ENCODE measurements around the gene RUNX1. TPM values are rescaled to one million over a fixed set of nuclear protein-coding genes. Genes with fewer than 3 reads are reported as not detected.

The RUNX1 gene
- total RNA-seq, 1 donor from 2014 or later: 0.47 TPM

- Mint-ChIP-seq H3K27ac (ENCODE audit: unreplicated experiment) (no peak overlapping the region), H3K36me3 (ENCODE audit: unreplicated experiment) (no peaks in the 10 kb centered on the region), H3K4me3 (ENCODE audit: unreplicated experiment) (no peak overlapping the region), H3K4me1 (ENCODE audit: low read depth, unreplicated experiment) (peaks cover 3% of the 10 kb centered on the region), H3K9me3 (ENCODE audit: unreplicated experiment) (peaks cover 1% of the 10 kb centered on the region), H3K27me3 (ENCODE audit: unreplicated experiment) (no peaks in the 10 kb centered on the region)
- DNase-seq: no peak
- no peak for TF ChIP-seq CTCF (IDR thresholded peaks at IDR 0.05; ENCODE audit: partially characterized antibody, unreplicated experiment)
These were observed 42.4 kb upstream of the RUNX1 start for GRCh38 chr21:35091496-35091895.

- TF ChIP-seq CTCF (IDR thresholded peaks at IDR 0.05; ENCODE audit: partially characterized antibody, unreplicated experiment): no peak
- H3K27ac Mint-ChIP-seq (ENCODE audit: unreplicated experiment): no peak overlapping the region
- H3K4me3 Mint-ChIP-seq (ENCODE audit: unreplicated experiment): no peak overlapping the region
- peaks cover 1% of the 10 kb centered on the region for H3K9me3 Mint-ChIP-seq (ENCODE audit: unreplicated experiment)
- no peak for DNase-seq
- peaks cover 3% of the 10 kb centered on the region for H3K4me1 Mint-ChIP-seq (ENCODE audit: low read depth, unreplicated experiment)
- no peaks in the 10 kb centered on the region for H3K27me3 Mint-ChIP-seq (ENCODE audit: unreplicated experiment)
- H3K36me3 Mint-ChIP-seq (ENCODE audit: unreplicated experiment): no peaks in the 10 kb centered on the region
These were observed 41.3 kb upstream of the RUNX1 start for GRCh38 chr21:35090403-35090802.

GRCh38 chr21:35088319-35088771 is 39.2 kb upstream of the RUNX1 start:
- Mint-ChIP-seq H3K4me3 (ENCODE audit: unreplicated experiment) (no peak overlapping the region), H3K36me3 (ENCODE audit: unreplicated experiment) (no peaks in the 10 kb centered on the region), H3K9me3 (ENCODE audit: unreplicated experiment) (no peaks in the 10 kb centered on the region), H3K4me1 (ENCODE audit: low read depth, unreplicated experiment) (peaks cover 3% of the 10 kb centered on the region), H3K27me3 (ENCODE audit: unreplicated experiment) (no peaks in the 10 kb centered on the region), H3K27ac (ENCODE audit: unreplicated experiment) (no peak overlapping the region)
- TF ChIP-seq CTCF (IDR thresholded peaks at IDR 0.05; ENCODE audit: partially characterized antibody, unreplicated experiment): no peak
- no peak for DNase-seq

- Mint-ChIP-seq H3K36me3 (ENCODE audit: unreplicated experiment) (no peaks in the 10 kb centered on the region), H3K4me1 (ENCODE audit: low read depth, unreplicated experiment) (peaks cover 3% of the 10 kb centered on the region), H3K27me3 (ENCODE audit: unreplicated experiment) (no peaks in the 10 kb centered on the region), H3K27ac (ENCODE audit: unreplicated experiment) (peak overlapping the region; percentile 50), H3K9me3 (ENCODE audit: unreplicated experiment) (no peaks in the 10 kb centered on the region), H3K4me3 (ENCODE audit: unreplicated experiment) (peak overlapping the region; percentile 27)
- TF ChIP-seq CTCF (IDR thresholded peaks at IDR 0.05; ENCODE audit: partially characterized antibody, unreplicated experiment): no peak
- DNase-seq: no peak
These were observed 37.3 kb upstream of the RUNX1 start for GRCh38 chr21:35086357-35086756.

GRCh38 chr21:35084869-35085268 is 35.8 kb upstream of the RUNX1 start:
- no peaks in the 10 kb centered on the region for H3K27me3 Mint-ChIP-seq (ENCODE audit: unreplicated experiment)
- no peak for TF ChIP-seq CTCF (IDR thresholded peaks at IDR 0.05; ENCODE audit: partially characterized antibody, unreplicated experiment)
- no peak overlapping the region for H3K4me3 Mint-ChIP-seq (ENCODE audit: unreplicated experiment)
- H3K4me1 Mint-ChIP-seq (ENCODE audit: low read depth, unreplicated experiment): peaks cover 3% of the 10 kb centered on the region
- DNase-seq: no peak
- no peaks in the 10 kb centered on the region for H3K9me3 Mint-ChIP-seq (ENCODE audit: unreplicated experiment)
- no peaks in the 10 kb centered on the region for H3K36me3 Mint-ChIP-seq (ENCODE audit: unreplicated experiment)
- no peak overlapping the region for H3K27ac Mint-ChIP-seq (ENCODE audit: unreplicated experiment)

Measured in glutamatergic neuron (in vitro differentiated cells).